Stimulated activated CD4-positive, alpha-beta T cell treated with anti-CD3 and anti-CD28 coated beads, Interleukin-4, amount 100 ng/mL, for 4 hours (primary cell): ENCODE measurements around the gene CAPNS1.
A peak's percentile ranks its signal among the peaks of the same experiment; 100 is the strongest.
"Not testable (repeated sequence)": the region's sequence is repeated elsewhere in the genome, so short reads cannot be mapped to it uniquely, and the experiment has no call there.

Source experiments
- DNase-seq, 2 experiments: peaks; one replicate each; pipeline ENCODE4 v3.0.0-alpha.2; 2020

CAPNS1 gene

DNA sequence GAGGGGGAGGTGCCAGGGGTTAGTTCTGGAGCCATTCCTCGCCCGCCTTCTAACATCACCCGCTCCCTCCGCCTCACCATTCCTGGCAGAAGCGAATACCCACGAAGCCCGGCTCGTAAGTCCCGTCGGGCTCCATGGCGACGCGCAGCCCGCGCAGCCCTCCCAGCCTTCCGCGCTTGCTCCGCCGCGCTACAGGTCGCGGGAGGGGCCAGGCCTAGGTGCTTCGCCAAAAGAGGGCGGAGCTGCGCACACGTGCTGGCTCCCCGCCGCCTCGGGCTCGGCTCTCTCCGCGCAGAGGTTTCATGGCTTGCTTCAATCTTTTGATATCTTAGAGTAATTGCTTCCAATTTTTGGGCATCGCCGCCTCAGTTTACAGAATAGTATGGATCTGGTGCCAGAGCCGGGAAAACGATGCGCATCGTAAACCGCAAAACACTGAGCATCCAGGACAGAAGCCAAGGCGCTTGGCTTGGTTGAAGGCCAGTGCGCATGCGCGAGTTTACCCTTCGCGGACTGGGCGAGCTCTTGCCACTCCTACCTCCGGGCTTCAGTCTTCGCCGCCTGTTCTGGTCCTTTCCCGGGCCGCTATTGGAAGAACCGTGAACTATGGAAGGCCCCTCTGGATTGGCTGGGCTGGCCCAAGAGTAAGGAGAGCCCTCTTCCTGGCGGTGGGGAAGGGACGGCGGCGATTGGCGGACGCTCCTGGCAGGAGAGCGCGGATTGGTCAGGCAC lies 25.0 kb upstream of the CAPNS1 start, which contains the start of gene POLR2I:
POLR2I (minus strand) TSS at position 155 of the 732 bp plus-strand sequence; CDS start at position 136, 19 bp downstream.
- DNase-seq, result peak; percentile 97 to 99

DNA sequence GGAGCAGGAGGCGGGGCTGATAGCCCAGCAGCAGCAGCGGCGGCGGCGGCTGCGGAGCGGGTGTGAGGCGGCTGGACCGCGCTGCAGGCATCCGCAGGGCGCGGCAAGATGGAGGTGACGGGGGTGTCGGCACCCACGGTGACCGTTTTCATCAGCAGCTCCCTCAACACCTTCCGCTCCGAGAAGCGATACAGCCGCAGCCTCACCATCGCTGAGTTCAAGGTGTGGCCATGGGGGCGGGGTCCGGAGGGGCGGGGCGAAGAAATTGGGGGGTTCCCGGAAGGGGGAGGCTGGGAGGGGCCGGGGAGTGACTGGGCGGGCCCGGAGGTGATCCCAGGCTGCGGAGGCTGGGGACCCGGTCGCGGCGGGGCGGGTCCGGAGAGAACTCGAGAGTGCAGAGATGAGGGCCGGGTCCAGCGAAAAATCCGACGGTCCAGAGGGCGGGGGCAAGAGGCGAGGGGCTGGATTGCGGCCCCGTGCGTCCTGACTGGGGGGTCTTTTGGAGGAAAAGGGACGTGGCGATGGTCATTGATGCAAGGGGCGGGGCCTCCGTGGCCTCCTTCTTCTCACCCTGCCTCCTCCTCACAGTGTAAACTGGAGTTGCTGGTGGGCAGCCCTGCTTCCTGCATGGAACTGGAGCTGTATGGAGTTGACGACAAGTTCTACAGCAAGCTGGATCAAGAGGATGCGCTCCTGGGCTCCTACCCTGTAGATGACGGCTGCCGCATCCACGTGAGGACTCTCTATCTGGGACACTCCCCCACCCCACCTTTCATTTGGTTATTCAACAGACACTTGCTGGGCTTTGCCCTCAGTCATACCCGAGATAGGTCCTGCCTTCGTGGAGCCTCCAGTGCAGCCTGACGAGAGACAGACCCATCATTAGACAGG lies 24.2 kb upstream of the CAPNS1 start, which contains the start of gene TBCB:
TBCB (plus strand) TSS at position 16 of the 891 bp plus-strand sequence; CDS start at position 109, 93 bp downstream.
- peak; percentile 84 to 93 for DNase-seq

DNA sequence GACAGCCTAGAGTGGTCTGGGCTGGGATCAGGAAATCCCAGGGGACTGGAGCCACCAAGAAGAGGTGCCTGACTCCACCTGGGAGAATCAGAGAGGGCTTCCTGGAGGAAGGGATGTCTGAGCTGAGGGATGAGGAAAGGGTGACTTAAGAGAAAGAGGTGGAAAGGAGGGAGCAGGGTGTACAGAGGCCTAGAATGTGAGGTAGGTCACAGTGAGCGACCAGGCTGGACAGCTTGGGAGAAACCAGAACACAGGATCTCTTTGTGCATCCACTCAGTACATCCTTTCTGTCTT lies 23.6 kb upstream of the CAPNS1 start:
- no peak for DNase-seq

DNA sequence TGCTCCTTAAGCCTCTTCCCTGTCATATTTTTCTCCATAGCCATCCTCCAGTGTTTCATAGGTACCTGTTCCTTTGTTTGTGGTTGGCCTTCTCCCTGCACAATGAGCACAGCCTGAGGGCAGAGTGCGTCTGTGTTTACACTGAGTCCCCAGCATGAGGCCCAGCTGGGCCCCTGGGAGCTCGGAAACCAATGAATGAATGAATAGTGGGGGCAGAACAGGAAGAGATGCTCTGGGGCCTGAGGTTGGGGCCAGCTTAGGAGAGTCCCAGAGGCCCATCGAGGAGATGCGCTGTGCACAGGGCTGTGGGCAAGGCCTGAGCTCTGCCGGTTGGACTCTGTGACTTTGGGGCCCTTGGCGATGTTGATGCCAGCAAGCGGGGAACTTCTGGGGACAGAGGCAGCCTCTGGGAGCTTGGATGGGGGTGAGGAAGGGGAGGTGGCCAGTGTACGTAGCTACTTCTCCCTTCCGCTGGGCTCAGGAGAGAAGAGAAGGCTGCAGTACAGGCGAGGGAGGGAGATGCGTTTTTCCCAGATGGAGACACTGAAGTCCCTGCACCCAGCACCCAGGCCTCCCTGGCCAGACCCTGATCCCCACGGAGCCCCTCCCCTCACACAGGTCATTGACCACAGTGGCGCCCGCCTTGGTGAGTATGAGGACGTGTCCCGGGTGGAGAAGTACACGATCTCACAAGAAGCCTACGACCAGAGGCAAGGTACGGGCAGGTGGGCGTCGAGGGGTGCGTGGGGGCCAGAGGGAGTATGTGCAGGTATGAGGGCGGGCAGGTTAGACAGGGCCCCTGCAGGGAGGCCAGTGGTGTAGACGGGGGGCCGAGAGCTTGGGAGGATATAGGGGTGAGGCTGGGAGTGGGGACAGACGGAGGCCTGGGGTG lies 19.5 kb upstream of the CAPNS1 start:
- DNase-seq, result no peak

DNA sequence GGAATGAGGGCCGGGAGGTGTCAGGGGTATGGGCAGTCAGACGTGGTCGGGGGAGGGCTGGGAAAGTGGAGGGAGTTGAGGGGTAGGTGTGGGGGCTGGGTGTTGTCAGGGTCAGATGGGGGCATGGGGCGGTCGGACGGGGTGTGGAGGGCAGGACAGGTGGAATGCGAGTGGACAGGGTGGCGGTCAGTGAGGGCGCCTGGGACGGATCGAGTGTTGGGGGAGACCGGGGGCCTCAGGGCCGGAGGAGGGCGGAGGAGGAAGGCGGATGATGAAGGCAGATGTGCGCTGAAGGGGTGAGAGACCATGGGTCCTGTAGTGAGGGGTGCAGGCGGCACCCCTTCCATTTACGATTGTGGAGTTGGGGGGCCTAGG lies 18.9 kb upstream of the CAPNS1 start:
- no peak for DNase-seq

DNA sequence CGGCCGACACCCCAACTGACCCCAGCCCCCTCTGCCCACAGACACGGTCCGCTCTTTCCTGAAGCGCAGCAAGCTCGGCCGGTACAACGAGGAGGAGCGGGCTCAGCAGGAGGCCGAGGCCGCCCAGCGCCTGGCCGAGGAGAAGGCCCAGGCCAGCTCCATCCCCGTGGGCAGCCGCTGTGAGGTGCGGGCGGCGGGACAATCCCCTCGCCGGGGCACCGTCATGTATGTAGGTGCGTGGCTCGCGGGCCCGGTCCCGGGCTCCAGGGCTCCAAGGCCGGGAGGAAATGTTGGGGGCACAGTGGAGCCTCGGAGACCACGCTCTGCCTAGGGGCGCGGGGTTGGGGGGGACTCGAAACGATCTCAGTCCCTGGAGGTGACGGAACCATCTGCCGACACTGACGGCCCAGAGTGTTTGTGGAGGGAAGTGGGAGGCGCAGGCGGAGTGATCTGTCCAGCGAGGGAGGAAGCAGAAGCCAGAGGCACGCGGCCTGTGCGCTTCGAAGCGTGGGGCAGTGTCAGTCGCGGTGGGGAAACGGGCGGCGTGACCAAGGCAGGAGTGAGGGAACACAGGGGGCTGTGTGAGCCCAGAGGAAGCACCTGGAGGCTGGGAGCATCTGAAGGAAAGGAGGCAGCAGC lies 18.3 kb upstream of the CAPNS1 start:
- no peak for DNase-seq

DNA sequence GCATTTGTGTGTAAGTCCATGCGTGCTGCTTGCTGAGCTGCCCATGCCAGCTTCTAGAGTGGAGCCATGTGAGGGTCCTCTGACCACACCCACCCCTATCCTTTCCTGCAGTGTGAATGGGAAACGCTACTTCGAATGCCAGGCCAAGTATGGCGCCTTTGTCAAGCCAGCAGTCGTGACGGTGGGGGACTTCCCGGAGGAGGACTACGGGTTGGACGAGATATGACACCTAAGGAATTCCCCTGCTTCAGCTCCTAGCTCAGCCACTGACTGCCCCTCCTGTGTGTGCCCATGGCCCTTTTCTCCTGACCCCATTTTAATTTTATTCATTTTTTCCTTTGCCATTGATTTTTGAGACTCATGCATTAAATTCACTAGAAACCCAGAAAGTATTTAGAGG lies 14.3 kb upstream of the CAPNS1 start:
- no peak for DNase-seq

DNA sequence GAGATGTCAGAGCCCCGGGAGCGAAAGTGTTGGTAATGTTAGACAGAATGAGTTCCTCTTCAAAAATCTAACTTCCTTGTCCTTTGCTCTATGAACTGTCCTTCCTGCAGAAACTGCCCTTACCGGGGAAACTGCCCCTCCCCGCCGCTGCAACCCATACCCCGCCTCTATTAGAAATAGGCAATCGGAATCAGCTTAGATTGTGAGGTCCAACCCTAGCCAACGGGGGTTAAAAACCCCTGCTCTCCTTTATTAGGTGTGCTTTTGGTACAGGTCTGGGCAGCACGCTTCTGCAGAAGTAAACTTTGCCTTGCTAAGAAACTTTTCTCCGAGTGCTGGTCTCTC lies 11.5 kb upstream of the CAPNS1 start:
- no peak for DNase-seq

DNA sequence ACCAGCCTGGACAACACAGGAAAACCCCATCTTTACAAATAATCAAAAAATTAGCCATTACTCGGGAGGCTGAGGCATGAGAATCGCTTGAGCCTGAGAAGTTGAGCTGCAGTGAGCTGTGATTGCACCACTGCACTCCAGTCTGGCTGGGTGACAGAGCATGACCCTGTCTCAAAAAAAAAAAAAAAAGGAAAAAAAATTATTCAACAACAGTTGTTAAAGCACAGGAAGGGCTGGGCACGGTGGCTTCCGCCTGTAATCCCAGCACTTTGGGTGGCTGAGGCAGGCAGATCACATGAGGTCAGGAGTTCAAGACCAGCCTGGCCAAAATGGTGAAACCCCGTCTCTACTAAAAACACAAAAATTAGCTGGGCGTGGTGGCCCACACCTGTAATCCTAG lies 8.6 kb upstream of the CAPNS1 start:
- DNase-seq, result not testable (repeated sequence)

DNA sequence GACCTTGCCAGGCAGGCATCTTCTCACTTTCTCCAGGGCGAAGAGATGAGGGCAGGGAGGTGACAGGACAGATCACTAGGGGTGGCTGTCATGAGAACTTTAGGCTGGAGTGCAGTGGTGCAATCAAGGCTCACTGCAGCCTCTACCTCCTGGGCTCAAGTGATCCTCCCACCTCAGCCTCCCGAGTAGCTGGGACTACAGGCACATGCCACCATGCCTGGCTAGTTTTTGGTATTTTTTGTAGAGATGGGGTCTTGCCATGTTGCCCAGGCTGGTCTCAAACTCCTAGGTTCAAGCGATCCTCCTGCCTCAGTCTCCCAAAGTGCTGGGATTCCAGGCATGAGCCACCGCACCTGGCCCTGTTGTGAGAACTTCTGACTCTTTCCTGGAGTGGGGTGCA lies 5.0 kb upstream of the CAPNS1 start:
- not testable (repeated sequence) for DNase-seq

DNA sequence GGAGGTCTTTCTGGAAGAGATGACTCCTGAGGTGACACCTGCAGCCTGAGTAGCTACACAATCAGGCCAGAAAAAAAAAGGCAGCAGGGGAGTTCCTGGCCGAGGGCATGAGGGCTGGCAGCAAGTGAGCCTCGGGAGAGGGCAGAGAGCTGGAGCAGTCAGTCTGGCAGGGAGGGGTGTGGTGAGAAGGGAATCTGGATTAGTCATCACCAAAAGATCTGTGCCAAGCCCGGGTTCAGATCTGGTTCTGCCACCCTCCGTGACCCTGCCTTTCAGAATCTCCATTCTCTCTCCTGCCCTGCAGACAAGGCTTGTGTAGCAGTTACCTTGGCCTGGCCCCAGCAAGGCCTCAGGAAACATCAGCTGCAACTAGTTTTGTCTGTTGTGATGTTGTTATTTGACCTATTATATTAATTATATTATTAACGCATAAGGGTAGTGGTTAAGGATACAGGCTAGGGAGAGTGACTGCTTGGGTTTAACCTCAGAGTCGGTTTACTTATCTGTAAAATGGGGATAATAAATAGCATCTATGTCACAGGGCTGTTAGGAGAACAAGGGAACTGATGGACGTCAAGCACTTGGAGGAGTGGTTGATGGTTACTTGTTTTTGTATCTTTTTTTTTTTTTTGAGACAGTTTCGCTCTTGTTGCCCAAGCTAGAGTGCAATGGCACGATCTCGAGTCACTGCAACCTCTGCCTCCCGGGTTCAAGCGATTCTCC lies 2.7 kb upstream of the CAPNS1 start:
- no peak for DNase-seq

DNA sequence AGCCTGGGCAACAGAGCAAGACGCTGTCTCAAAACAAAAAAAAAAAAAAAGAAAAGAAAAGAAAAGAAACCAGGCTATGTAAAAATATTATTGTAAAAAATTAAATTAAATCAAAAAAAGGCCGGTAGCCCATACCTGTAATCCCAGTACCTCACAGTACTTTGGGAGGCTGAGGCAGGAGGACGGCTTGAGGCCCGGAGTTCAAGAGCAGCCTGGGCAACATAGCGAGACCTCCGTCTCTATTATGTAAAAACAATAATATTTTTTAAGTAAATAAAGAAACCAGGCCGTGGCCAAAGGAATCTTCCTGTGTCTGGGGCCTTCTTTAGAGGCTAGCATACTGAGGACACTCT lies 770 bp upstream of the CAPNS1 start:
- no peak for DNase-seq

DNA sequence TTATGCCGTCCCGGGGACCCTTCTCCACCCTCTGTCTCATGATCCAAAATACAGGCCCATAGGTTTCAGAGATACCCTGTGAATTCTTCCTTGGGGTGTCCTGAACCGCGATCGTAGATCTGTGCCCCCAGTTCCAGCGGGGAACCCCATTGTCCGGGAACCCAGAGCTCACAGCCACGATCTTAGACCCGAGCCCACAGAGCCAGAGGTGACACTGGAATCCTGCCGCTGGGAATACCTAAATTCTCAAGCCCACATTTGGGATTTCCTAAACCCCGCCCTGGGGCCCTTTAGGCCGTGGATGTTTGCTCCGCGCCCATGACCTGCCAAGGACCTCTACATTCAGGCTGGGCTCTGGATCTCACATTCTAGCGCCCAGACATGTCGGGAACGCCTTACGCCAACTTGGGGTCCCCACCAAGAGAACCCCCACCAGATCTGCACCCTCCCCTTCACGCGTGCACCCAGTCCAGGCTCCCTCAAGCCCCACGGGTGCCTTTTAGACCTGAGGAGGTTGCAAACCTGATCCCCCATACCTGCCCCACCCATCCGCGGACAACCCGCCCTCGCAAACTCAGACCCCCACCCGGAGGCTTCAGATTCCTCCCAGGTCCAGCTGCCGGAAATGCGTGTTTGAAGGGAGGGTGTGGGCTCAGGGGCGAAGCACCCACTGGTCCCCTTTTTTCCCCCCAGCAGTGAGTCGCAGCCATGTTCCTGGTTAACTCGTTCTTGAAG lies 605 bp downstream of the CAPNS1 start:
- peak; percentile 28 to 31 for DNase-seq

DNA sequence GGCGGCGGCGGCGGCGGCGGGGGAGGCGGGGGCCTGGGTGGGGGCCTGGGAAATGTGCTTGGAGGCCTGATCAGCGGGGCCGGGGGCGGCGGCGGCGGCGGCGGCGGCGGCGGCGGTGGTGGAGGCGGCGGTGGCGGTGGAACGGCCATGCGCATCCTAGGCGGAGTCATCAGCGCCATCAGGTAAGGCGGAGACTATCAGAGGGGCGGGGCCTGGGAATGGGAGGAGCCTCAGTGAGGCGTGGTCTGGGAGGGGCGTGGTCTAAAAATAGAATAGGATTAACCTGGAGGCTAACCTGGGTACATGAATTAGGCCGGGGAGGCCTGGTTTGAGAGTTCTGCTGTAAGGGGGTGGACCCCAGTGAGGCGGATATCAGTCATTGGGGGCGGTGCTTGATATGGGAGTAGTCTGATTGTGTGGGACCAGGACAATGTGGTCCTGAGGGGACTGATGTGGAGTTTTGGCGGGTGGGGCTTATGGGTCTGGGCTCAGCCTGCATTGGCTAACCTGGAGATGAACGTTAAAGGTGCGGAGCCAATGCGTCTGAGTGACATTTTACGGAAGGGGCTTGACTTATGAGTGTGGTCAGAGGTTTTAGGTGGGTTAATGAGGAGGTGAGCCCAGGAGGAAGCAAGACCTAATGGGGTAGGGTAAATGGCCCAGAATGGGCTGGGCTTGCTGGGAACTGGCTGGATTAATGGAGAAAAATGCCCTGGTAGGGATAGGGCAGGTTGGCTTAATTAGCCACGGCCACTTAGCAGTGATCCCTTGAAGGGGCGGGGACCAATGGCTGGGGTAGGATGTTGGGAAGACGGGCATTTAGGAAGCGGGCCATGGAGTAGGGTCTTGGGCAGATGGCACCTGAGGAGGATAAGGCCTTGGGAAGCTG lies 1.4 kb downstream of the CAPNS1 start:
- DNase-seq, result peak; percentile 86 to 89

DNA sequence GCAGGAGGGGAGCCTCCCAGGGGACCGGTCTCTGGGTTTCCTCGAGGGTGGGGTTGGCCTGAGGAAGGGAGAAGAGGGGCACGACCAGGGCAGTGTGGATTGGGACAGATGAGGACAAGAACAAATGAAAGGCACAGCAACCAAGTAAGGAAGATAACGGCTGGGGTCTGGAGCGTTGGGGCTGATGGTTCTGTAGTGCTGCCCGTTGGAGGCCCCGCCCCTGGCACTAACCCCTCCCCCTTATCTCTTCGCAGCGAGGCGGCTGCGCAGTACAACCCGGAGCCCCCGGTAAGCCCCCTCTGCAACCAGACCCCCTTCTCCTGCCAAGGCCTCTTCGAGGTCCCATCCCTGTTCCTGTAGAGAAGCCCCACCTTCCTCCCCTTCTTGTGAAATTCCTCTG lies 2.2 kb downstream of the CAPNS1 start:
- no peak for DNase-seq

DNA sequence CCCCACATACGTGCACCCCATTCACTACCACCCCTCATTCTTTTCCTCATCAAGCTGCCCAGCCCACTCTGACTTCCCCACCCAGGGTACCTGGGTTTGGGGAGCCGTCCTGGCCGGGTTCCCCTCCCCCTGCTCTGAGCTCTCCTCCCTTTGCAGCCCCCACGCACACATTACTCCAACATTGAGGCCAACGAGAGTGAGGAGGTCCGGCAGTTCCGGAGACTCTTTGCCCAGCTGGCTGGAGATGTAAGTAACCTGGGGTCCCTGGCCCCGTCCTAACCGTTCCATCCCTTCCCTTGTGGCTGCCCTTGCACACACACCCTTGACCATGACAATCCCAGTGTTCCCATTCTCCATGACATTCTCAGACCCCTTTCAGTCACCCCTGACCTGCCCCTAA lies 2.6 kb downstream of the CAPNS1 start:
- DNase-seq, result no peak

DNA sequence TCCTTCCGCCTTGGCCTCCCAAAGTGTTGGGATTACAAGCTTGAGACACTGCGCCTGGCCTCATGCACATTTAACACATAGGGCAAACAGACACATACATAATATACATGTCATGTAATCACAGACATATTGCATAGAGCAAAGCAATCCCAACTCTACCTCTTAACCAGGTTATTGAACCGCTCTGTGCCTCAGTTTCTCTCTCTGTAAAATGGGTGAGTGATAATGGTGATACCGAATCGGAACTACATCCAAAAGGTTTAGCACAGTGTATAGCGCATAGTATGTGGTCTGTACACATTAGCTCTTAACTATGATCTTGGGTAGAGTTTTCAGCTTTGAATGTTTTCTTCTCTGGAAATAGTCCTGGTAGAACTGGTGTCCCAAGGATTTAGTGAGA lies 4.8 kb downstream of the CAPNS1 start:
- no peak for DNase-seq

DNA sequence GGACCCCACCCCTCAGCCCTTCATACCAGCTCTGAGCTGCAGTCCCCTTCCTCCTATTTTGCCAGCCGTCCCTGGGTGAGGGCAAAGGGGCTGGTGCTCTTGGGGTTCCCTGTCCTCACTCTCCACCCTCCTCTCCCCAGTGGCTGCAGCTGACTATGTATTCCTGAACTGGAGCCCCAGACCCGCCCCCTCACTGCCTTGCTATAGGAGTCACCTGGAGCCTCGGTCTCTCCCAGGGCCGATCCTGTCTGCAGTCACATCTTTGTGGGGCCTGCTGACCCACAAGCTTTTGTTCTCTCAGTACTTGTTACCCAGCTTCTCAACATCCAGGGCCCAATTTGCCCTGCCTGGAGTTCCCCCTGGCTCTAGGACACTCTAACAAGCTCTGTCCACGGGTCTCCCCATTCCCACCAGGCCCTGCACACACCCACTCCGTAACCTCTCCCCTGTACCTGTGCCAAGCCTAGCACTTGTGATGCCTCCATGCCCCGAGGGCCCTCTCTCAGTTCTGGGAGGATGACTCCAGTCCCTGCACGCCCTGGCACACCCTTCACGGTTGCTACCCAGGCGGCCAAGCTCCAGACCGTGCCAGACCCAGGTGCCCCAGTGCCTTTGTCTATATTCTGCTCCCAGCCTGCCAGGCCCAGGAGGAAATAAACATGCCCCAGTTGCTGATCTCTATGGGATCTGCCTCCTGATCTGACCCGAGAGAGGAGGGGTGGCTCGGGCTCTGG lies 10.0 kb downstream of the CAPNS1 start:
- DNase-seq, result no peak

DNA sequence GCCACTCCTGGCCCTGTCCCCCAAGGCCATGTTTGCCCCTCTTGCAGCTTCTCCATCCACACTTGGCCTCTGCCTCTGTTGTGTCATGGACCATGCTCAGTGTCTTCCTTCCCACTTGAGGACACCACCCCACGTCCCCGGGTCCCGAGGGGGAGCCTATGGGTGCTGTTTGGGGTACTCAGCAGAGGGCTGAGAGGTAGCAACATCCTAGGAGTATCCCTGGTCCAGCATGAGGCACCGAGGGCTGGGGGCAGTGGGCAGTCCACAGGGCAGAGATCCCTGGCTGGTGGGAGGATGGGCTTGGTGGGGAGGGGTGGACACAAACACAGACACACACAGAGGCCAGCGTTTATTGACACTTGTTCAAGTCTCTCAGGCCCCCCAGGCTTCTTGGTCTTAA lies 10.7 kb downstream of the CAPNS1 start:
- no peak for DNase-seq
